MCF 10A (cell line): ENCODE measurements around the gene PTPRN2. TPM values are rescaled to one million over a fixed set of nuclear protein-coding genes. Genes with fewer than 3 reads are reported as not detected.

Experiments used
- BruUV-seq: library from RNA; stranded (reverse); fragments of 400-500 nt; replicated peaks from 2 replicates; lab custom pipeline; 2021; lab: Mats Ljungman, UMichigan
- CTCF ChIA-PET: fragments of 300-600 bp; sonication (Branson Sonifier 250); formaldehyde crosslinking; extraction: SDS; loops from one replicate; lab custom pipeline; 2021; ENCODE audit warnings: antibody characterized with exemption, inconsistent platforms; lab: Yijun Ruan, JAX
- POLR2A ChIA-PET: fragments of 300-600, 350-650 bp; sonication (Branson Sonifier 250); formaldehyde crosslinking; extraction: SDS; loops from one replicate; lab custom pipeline; 2020; ENCODE audit warnings: antibody characterized with exemption, inconsistent platforms; lab: Yijun Ruan, JAX
- DNase-seq: peaks from one replicate; pipeline ENCODE4 v3.0.0-alpha.2; 2018; ENCODE audit not compliant: unreplicated experiment
- H3K27ac Mint-ChIP-seq: one replicate; pipeline ENCODE4 v1.8.0; 2022; ENCODE audit warnings: mild to moderate bottlenecking, low read depth, mixed read lengths; ENCODE audit not compliant: unreplicated experiment
- H3K27me3 Mint-ChIP-seq: one replicate; pipeline ENCODE4 v1.8.0; 2022; ENCODE audit warnings: mixed read lengths; ENCODE audit not compliant: insufficient read depth, unreplicated experiment
- H3K36me3 Mint-ChIP-seq: one replicate; pipeline ENCODE4 v1.8.0; 2022; ENCODE audit warnings: mild to moderate bottlenecking, moderate library complexity, mixed read lengths; ENCODE audit not compliant: insufficient read depth, unreplicated experiment
- H3K4me1 Mint-ChIP-seq: one replicate; pipeline ENCODE4 v1.8.0; 2022; ENCODE audit warnings: mixed read lengths; ENCODE audit not compliant: insufficient read depth, unreplicated experiment
- H3K4me3 Mint-ChIP-seq: one replicate; pipeline ENCODE4 v1.8.0; 2022; ENCODE audit warnings: mild to moderate bottlenecking, moderate library complexity, mixed read lengths; ENCODE audit not compliant: unreplicated experiment
- H3K9me3 Mint-ChIP-seq: one replicate; pipeline ENCODE4 v1.8.0; 2022; ENCODE audit warnings: mixed read lengths; ENCODE audit not compliant: unreplicated experiment
- CTCF ChIP-seq: fragments of 200-600 bp; IDR thresholded peaks from one replicate; pipeline ENCODE4 v1.8.0; 2022; ENCODE audit warnings: antibody characterized with exemption, mild to moderate bottlenecking; ENCODE audit not compliant: unreplicated experiment
- intact Hi-C: fragments of 100-400 bp; cut with micrococcal nuclease; formaldehyde crosslinking; loops from 2 replicates; pipeline ENCODE4 v1.14.1; 2022
- total RNA-seq: library from RNA; stranded (reverse); gene quantifications from 2 replicates; pipeline ENCODE4 v1.2.3, GENCODE V29; 2022

Gene PTPRN2
- total RNA-seq, 1 experiment from 2014 or later, result 4.5 TPM

GRCh38 chr7:158317238-158318205 lies 270.1 kb downstream of the PTPRN2 start:
- ChIA-PET POLR2A (no interaction called here), CTCF (interaction anchor here (0.6 kb wide), 1 partner anchor 154 kb away, joined by 3 read pairs; no protein-coding TSS in a partner anchor)
- Mint-ChIP-seq H3K36me3 (peaks cover 5% of the 10 kb centered on the region), H3K27ac (no peak overlapping the region), H3K4me3 (no peak overlapping the region), H3K4me1 (no peaks in the 10 kb centered on the region), H3K9me3 (peaks cover 11% of the 10 kb centered on the region), H3K27me3 (no peaks in the 10 kb centered on the region)
- BruUV-seq, result no TSS peak
- intact Hi-C loops, result no loop called here
- TF ChIP-seq CTCF, result no peak
- DNase-seq, result no peak

- no peaks in the 10 kb centered on the region for H3K36me3 Mint-ChIP-seq
- CTCF ChIA-PET, result no interaction called here
Measured at GRCh38 chr7:158316466-158317031, 271.1 kb downstream of the PTPRN2 start.

GRCh38 chr7:158315881-158316280 lies 271.7 kb downstream of the PTPRN2 start:
- no peak for TF ChIP-seq CTCF
- Mint-ChIP-seq H3K4me1 (no peaks in the 10 kb centered on the region), H3K36me3 (no peaks in the 10 kb centered on the region), H3K27me3 (no peaks in the 10 kb centered on the region), H3K4me3 (no peak overlapping the region), H3K27ac (no peak overlapping the region), H3K9me3 (peaks cover 16% of the 10 kb centered on the region)
- no TSS peak for BruUV-seq
- POLR2A ChIA-PET, result no interaction called here
- intact Hi-C loops, result no loop called here
- CTCF ChIA-PET, result no interaction called here
- no peak for DNase-seq

More at GRCh38 chr7:158316466-158317031, 271.1 kb downstream of the PTPRN2 start:
- no peak for TF ChIP-seq CTCF
- BruUV-seq, result no TSS peak
- DNase-seq, result no peak
- H3K9me3 Mint-ChIP-seq, result peaks cover 16% of the 10 kb centered on the region
- H3K4me1 Mint-ChIP-seq, result no peaks in the 10 kb centered on the region
- H3K27ac Mint-ChIP-seq, result no peak overlapping the region
- no peaks in the 10 kb centered on the region for H3K27me3 Mint-ChIP-seq
- no peak overlapping the region for H3K4me3 Mint-ChIP-seq
- POLR2A ChIA-PET, result no interaction called here
- intact Hi-C loops, result no loop called here

- ChIA-PET POLR2A (no interaction called here), CTCF (no interaction called here)
- no peak overlapping the region for H3K4me3 Mint-ChIP-seq
- no peak for TF ChIP-seq CTCF
- BruUV-seq, result no TSS peak
- no peaks in the 10 kb centered on the region for H3K27me3 Mint-ChIP-seq
- H3K27ac Mint-ChIP-seq, result no peak overlapping the region
- no peaks in the 10 kb centered on the region for H3K36me3 Mint-ChIP-seq
- no peak for DNase-seq
- no peaks in the 10 kb centered on the region for H3K4me1 Mint-ChIP-seq
- intact Hi-C loops, result no loop called here
- peaks cover 18% of the 10 kb centered on the region for H3K9me3 Mint-ChIP-seq
Measured at GRCh38 chr7:158315326-158315725, 272.3 kb downstream of the PTPRN2 start.
